Measurements from ENCODE around the gene RANBP10.

- no peak for TF ChIP-seq BHLHE40 (IDR thresholded peaks at IDR 0.05; ENCODE audit: low read length)
- no peak for TF ChIP-seq CHD4 (IDR thresholded peaks at IDR 0.05; ENCODE audit: borderline replicate concordance, low read length)
- TF ChIP-seq ELF3 (CRISPR knock-in tag; IDR thresholded peaks at IDR 0.05), result no peak
- TF ChIP-seq JUN (CRISPR knock-in tag; IDR thresholded peaks at IDR 0.05), result no peak
- no peak for TF ChIP-seq ZNF318 (CRISPR knock-in tag; IDR thresholded peaks at IDR 0.05)
- TF ChIP-seq RAD21 (CRISPR knock-in tag; IDR thresholded peaks at IDR 0.05), result no peak
- TF ChIP-seq POLR2A (IDR thresholded peaks at IDR 0.05; ENCODE audit: insufficient read depth in 1 of 2, low read depth in 2 of 2, low read length in 2 of 2), result no peak
Measured at GRCh38 chr16:67685388-67686112, 120.8 kb downstream of the RANBP10 start.

Measured in HepG2 (cell line).